Erythroblast (primary cell): ENCODE data around the gene CASP3.

Experiments used
- GATA1 ChIP-seq: IDR thresholded peaks from 2 replicates; pipeline ENCODE4 v1.6.1; 2011; ENCODE audit warnings: low read depth, mild to moderate bottlenecking, control low read depth, low read length, moderate library complexity
- POLR2A ChIP-seq: IDR thresholded peaks from 2 replicates; pipeline ENCODE4 v1.6.1; 2011; ENCODE audit warnings: mild to moderate bottlenecking, low read length

- TF ChIP-seq POLR2A = no peak
- no peak for TF ChIP-seq GATA1
These were observed 34.7 kb downstream of the CASP3 start for GRCh38 chr4:184614509-184614908.
